MV-4-11 (cell line): ENCODE measurements around the gene TFEC.

Source experiments
- DNase-seq: peaks from one replicate; lab custom pipeline; 2025; lab: John Stamatoyannopoulos, UW

The TFEC gene

DNA sequence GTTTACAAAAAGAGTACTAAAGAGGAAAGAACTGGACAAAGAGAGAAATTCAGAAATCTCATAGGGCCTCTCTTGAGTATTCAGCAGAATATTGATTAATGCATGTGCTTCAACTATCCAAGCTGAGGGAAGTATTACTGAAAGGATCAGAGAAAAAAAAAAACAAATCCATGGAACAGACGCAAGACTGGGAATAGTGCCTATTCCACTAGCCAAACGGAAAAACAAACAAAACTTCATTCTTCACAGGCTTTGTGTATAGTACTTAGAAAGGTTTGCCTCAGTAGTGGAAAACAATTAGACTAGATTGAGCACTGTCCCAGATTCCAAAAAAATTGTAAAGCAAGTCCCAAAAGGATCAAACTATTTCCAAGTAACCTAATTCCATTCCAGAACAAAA, 106.2 kb downstream of the TFEC start:
- DNase-seq = no peak

DNA sequence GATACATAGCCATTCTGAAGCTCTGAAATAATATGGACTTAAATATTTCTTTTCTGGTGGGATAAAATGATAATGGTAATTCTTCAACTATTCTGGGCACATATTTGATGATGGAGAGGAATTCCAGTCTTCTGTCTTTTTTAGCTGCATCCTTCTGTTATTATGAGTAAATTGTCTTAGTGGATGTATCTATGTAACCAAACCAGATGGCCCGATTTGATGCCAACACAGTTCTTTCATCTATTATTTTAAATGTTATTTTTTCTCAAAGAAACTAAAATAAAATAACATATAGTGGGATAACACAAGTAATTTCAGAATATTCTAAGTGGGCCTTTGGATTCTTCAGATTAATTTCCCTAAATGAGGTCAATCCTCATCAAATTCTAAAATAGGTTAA, 110.2 kb downstream of the TFEC start:
- DNase-seq = no peak

DNA sequence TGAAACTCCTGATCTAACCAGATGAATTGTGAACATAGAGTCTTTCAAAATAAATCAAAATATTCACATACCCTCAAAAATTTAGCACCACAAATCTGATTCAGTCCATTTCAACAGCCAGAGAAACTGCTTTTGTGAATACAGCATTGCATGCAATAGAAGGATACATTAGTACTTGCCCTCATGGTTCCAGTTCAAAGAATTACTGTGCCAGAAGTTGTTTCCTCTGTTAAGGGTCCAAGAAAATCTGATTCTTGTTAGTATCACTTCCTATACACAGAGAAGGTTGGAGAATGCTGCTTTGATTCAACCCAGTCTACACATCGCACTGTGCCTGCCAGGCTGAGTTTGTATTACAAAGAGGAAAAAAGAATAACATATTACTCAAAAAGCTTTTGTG, 115.6 kb downstream of the TFEC start:
- DNase-seq = no peak

DNA sequence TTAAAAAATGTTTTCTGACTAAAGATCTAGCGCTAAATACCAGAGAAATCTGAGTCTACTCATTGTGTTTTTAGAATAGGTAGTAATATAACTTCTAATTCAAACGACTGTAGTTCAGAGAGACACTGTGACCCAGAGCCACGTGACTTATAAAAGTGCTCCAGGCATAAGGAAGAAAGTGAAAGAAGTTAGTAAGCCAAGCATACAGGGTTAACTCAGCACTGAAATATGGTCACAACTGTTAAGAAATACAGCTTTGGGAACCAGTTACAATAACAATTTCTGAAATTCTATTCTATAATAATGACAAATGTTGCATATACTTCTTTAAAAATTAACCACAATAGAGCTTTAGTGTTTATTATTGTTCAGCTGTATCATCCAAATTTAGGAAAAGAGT, 119.1 kb downstream of the TFEC start:
- peak; percentile 59 for DNase-seq

- DNase-seq = peak; percentile 74
Observed at GRCh38 chr7:115910541-115911164, 119.9 kb downstream of the TFEC start.

DNA sequence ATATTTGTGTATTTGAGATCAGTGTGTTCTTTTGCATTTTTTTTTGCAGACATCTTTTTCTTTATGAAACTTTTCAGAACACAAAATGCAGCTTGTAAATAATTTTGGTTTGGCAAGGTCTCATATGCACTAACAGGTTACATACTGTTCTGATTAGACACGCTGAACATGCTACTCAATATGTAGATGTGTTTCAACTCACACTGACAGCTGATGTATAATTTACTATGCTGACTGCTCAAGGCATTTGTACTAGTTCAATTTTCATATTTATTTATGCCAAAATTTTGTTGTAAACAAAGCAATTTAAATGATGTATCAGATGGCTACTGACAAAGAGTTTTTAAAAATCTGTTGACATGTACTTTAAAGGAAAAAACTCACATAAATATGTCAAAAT, 123.8 kb downstream of the TFEC start:
- DNase-seq = no peak

DNA sequence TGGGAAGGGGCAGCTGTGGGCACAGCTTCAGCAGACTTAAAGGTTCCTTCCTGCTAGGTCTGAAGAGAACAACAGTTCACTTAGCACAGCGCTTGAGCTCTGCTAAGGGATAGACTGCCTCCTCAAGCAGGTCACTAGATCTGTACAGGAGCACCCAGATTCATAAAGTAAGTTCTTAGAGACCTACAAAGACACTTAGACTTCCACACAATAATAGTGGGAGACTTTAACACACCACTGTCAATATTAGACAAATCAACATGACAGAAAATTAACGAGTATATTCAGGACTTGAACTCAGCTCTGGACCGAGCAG, 140.9 kb downstream of the TFEC start:
- no peak for DNase-seq

DNA sequence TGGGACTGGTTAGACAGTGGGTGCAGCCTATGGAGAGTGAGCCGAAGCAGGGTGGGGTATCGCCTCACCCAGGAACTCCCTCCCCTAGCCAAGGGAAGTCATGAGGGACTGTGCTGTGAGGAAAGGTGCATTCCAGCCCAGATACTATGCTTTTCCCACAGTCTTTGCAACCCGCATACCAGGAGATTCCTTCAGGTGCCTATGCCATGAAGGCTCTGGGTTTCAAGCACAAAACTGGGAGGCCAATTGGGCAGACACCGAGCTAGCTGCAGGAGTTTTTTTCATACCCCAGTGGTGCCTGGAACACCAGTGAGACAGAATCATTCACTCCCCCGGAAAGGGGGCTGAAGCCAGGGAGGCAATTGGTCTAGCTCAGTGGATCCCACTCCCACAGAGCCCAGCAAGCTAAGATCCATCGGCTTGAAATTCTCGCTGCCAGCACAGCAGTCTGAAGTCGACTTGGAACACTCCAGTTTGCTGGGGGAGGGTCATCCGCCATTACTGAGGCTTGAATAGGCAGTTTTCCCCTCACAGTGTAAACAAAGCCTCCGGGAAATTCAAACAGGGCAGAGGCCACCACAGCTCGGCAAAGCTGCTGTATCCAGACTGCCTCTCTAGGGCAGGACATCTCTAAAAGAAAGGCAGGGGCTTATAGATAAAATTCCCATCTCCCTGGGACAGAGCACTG, 141.4 kb downstream of the TFEC start:
- DNase-seq = no peak

DNA sequence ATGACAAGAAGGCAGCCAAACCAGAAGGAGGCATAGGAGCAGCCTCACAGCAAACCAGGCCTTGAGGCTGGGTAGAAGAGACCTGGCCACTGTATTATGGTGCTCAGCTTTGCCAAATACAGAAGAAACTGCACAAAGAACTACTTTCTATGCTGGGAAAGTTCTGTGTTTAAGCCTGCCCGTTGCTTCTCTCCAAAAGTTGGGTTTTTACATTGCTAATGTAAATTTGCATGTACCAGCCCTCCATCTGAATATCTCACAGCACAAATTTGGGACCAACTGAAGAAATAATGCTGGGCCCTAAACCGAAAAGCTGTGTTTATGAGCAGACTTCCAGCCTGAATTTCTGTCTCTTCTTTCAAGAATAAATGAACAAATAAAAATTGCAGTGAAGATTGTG, 145.0 kb downstream of the TFEC start:
- no peak for DNase-seq
